HCT116 (cell line): ENCODE measurements around the gene MCAT. TPM values are rescaled to one million over a fixed set of nuclear protein-coding genes. Genes with fewer than 3 reads are reported as not detected.

Experiments used
- ATAC-seq: fragments of 200-7000 bp; cut with Tn5 transposase; 2 replicates; pipeline ENCODE4 v1.9.1; 2020; ENCODE audit warnings: mild to moderate bottlenecking, moderate library complexity
- BruUV-seq: library from RNA; stranded (reverse); fragments of 400-500 nt; replicated peaks from 2 replicates; lab custom pipeline; 2021; lab: Mats Ljungman, UMichigan
- CTCF ChIA-PET: fragments of 300-600 bp; sonication (Branson Sonifier 250); formaldehyde crosslinking; loops from one replicate; lab custom pipeline; 2021; ENCODE audit warnings: antibody characterized with exemption; lab: Charles Lee
- POLR2A ChIA-PET: fragments of 300-600, 350-600 bp; sonication (Branson Sonifier 250); formaldehyde crosslinking; loops from one replicate; lab custom pipeline; 2021; ENCODE audit warnings: antibody characterized with exemption; lab: Charles Lee
- RAD21 ChIA-PET, 2 experiments: fragments of 300-600 bp; sonication (Branson Sonifier 250); formaldehyde crosslinking; loops; one replicate each; lab custom pipeline; 2023; ENCODE audit warnings: low total read pairs in 2 of 2; ENCODE audit not compliant: uncharacterized antibody in 2 of 2, unreplicated experiment in 2 of 2, low non-redundant PET in 1 of 2; lab: Charles Lee
- DNase-seq: peaks from one replicate; pipeline ENCODE4 v3.0.0-alpha.2; 2010; ENCODE audit warnings: low read depth, low spot score
- H2AFZ ChIP-seq: fragments of 200-600 bp; shearing (Covaris generic), sonication (generic); 2 replicates; pipeline ENCODE4 v1.6.1; 2017; ENCODE audit warnings: low read depth, mixed run types, mixed read lengths, antibody characterized with exemption, low read length; ENCODE audit not compliant: poor library complexity, severe bottlenecking
- H3K27ac ChIP-seq: 2 replicates; pipeline ENCODE4 v1.5.1; 2012; ENCODE audit warnings: low read depth, low read length
- H3K27me3 ChIP-seq: fragments of 200-600 bp; sonication (generic); 2 replicates; pipeline ENCODE4 v1.6.1; 2016; ENCODE audit warnings: mixed run types, low read length, mixed read lengths; ENCODE audit not compliant: insufficient read depth
- H3K36me3 ChIP-seq, 2 experiments: fragments of 200-500 bp in 1 of 2; fragments of 200-600 bp in 1 of 2; sonication (Bioruptor generic) in 1 of 2; sonication (generic) in 1 of 2; 2 replicates each; pipeline versions ENCODE4 v1.5.1 to v1.6.1; 2014 to 2016; ENCODE audit warnings: low read length in 2 of 2, inconsistent platforms in 1 of 2, mixed read lengths in 1 of 2, mixed run types in 1 of 2; ENCODE audit not compliant: insufficient read depth in 2 of 2, control insufficient read depth in 1 of 2
- H3K4me1 ChIP-seq, 2 experiments: fragments of 200-600 bp in 1 of 2; sonication (generic) in 1 of 2; 2 replicates each; pipeline versions ENCODE4 v1.5.1 to v1.6.1; 2012 to 2017; ENCODE audit warnings: low read length in 2 of 2, inconsistent platforms in 1 of 2, mild to moderate bottlenecking in 1 of 2, mixed read lengths in 1 of 2, mixed run types in 1 of 2, moderate library complexity in 1 of 2; ENCODE audit not compliant: insufficient read depth in 2 of 2, control insufficient read depth in 1 of 2
- H3K4me2 ChIP-seq: fragments of 200-600 bp; sonication (generic); 2 replicates; pipeline ENCODE4 v1.6.1; 2017; ENCODE audit warnings: mixed run types, low read length, mixed read lengths
- H3K4me3 ChIP-seq, 2 experiments: fragments of 200-600 bp in 1 of 2; sonication (generic) in 1 of 2; replicated peaks in 1 of 2; 2 replicates each; pipeline ENCODE4 v1.5.1; 2011 to 2016; ENCODE audit warnings: low read length in 2 of 2, control low read depth in 1 of 2, low read depth in 1 of 2, mild to moderate bottlenecking in 1 of 2, mixed read lengths in 1 of 2, mixed run types in 1 of 2
- H3K79me2 ChIP-seq: fragments of 200-600 bp; sonication (generic); 2 replicates; pipeline ENCODE4 v1.6.1; 2017; ENCODE audit warnings: mild to moderate bottlenecking, mixed run types, low read length, moderate library complexity, mixed read lengths; ENCODE audit not compliant: insufficient read depth
- H3K9ac ChIP-seq: fragments of 200-600 bp; sonication (generic); 2 replicates; pipeline ENCODE4 v1.6.1; 2016; ENCODE audit warnings: low read length, mixed read lengths
- H3K9me2 ChIP-seq: fragments of 200-600 bp; sonication (generic), shearing (Covaris generic); 2 replicates; pipeline ENCODE4 v1.6.1; 2017; ENCODE audit warnings: mixed run types, mild to moderate bottlenecking, moderate library complexity; ENCODE audit not compliant: insufficient read depth
- H3K9me3 ChIP-seq, 2 experiments: fragments of 200-500 bp in 1 of 2; fragments of 200-600 bp in 1 of 2; sonication (Bioruptor generic) in 1 of 2; sonication (generic) in 1 of 2; 2 replicates each; pipeline ENCODE4 v1.6.1; 2014 to 2017; ENCODE audit warnings: low read length in 2 of 2, mixed read lengths in 2 of 2, inconsistent platforms in 1 of 2, low read depth in 1 of 2, mild to moderate bottlenecking in 1 of 2, mixed run types in 1 of 2, moderate library complexity in 1 of 2; ENCODE audit not compliant: control insufficient read depth in 1 of 2, insufficient read depth in 1 of 2
- H4K20me1 ChIP-seq: fragments of 200-600 bp; sonication (generic), shearing (Covaris generic); 2 replicates; pipeline ENCODE4 v1.6.1; 2017; ENCODE audit warnings: mixed run types, mild to moderate bottlenecking, moderate library complexity; ENCODE audit not compliant: insufficient read depth
- ATF3 ChIP-seq: IDR thresholded peaks from 2 replicates; pipeline ENCODE4 v1.6.1; 2012
- CBX3 ChIP-seq: IDR thresholded peaks from 2 replicates; pipeline ENCODE4 v1.6.1; 2012; ENCODE audit warnings: low read depth
- CEBPB ChIP-seq: IDR thresholded peaks from 2 replicates; pipeline ENCODE4 v1.6.1; 2012; ENCODE audit warnings: low read depth
- CTCF ChIP-seq, 3 experiments: fragments of 200-600 bp in 1 of 3; sonication (generic) in 1 of 3; IDR thresholded peaks in 2 of 3; conservative IDR thresholded peaks in 1 of 3; 2 replicates each; pipeline ENCODE4 v1.5.1; 2012 to 2017; ENCODE audit warnings: low read depth in 2 of 3, low read length in 2 of 3, antibody characterized with exemption in 1 of 3, borderline replicate concordance in 1 of 3, control low read depth in 1 of 3, mild to moderate bottlenecking in 1 of 3, mixed read lengths in 1 of 3, mixed run types in 1 of 3, moderate library complexity in 1 of 3; ENCODE audit not compliant: insufficient read depth in 1 of 3
- EGR1 ChIP-seq: IDR thresholded peaks from 2 replicates; pipeline ENCODE4 v1.6.1; 2012; ENCODE audit warnings: low read depth
- ELF1 ChIP-seq: IDR thresholded peaks from 2 replicates; pipeline ENCODE4 v1.6.1; 2012; ENCODE audit warnings: low read depth, borderline replicate concordance
- JUND ChIP-seq: IDR thresholded peaks from 2 replicates; pipeline ENCODE4 v1.6.1; 2012
- POLR2A ChIP-seq: IDR thresholded peaks from 2 replicates; pipeline ENCODE4 v1.7.0; 2011; ENCODE audit warnings: borderline replicate concordance; ENCODE audit not compliant: insufficient read depth, insufficient read length; ENCODE audit errors: extremely low read depth
- RAD21 ChIP-seq: IDR thresholded peaks from 2 replicates; pipeline ENCODE4 v1.6.1; 2012; ENCODE audit warnings: low read depth, mild to moderate bottlenecking
- REST ChIP-seq: IDR thresholded peaks from 2 replicates; pipeline ENCODE4 v1.6.1; 2012; ENCODE audit warnings: low read depth
- SP1 ChIP-seq: IDR thresholded peaks from 2 replicates; pipeline ENCODE4 v1.6.1; 2012; ENCODE audit warnings: low read depth
- TCF7L2 ChIP-seq: IDR thresholded peaks from 2 replicates; pipeline ENCODE4 v1.7.0; 2011; ENCODE audit warnings: borderline replicate concordance, inconsistent platforms; ENCODE audit not compliant: insufficient read depth, insufficient read length; ENCODE audit errors: extremely low read depth
- ZBTB33 ChIP-seq: IDR thresholded peaks from 2 replicates; pipeline ENCODE4 v1.6.1; 2011; ENCODE audit warnings: mild to moderate bottlenecking, low read length, moderate library complexity; ENCODE audit not compliant: insufficient replicate concordance; ENCODE audit errors: extremely low read depth
- ZFX ChIP-seq: fragments of 450-650 bp; IDR thresholded peaks from 2 replicates; pipeline ENCODE4 v1.6.1; 2017
- ZNF274 ChIP-seq: fragments of 200-500 bp; sonication (Bioruptor generic); IDR thresholded peaks from 2 replicates; pipeline ENCODE4 v1.6.1; 2014; ENCODE audit warnings: mild to moderate bottlenecking, low read depth, low read length, inconsistent platforms
- intact Hi-C: fragments of 100-400 bp; cut with micrococcal nuclease; formaldehyde crosslinking; loops from 2 replicates; pipeline ENCODE4 v1.10.0; 2022
- total RNA-seq: library from RNA; stranded (reverse); gene quantifications from one replicate; pipeline ENCODE4 v1.2.1, GENCODE V29; 2021; ENCODE audit not compliant: unreplicated experiment

MCAT gene
- total RNA-seq, 1 experiment from 2014 or later, result 34.8 TPM

GRCh38 chr22:43118024-43118849, 25.0 kb downstream of the MCAT start (continued):
- TF ChIP-seq ZBTB33 (no peak), ATF3 (no peak), CTCF (IDR thresholded peaks at IDR 0.05 in 2 of 3, conservative IDR thresholded peaks at IDR 0.05 in 1 of 3; ENCODE audit: borderline replicate concordance in 1 of 3, insufficient read depth in 1 of 3, low read depth in 2 of 3, low read length in 2 of 3) (no peak), TCF7L2 (no peak), ZFX (no peak), ZNF274 (no peak), POLR2A (no peak), CEBPB (no peak)

GRCh38 chr22:43116932-43117331, 26.3 kb downstream of the MCAT start:
- intact Hi-C loops, result no loop called here
- TF ChIP-seq JUND (no peak), REST (no peak), CBX3 (no peak), RAD21 (no peak), ELF1 (no peak), EGR1 (no peak), ZFX (no peak), SP1 (no peak)
- TF ChIP-seq, all 23 proteins: peak for 0
- Histone ChIP-seq H3K36me3 (no peaks in the 10 kb centered on the region), H3K4me1 (peaks cover 4 to 21% of the 10 kb centered on the region in 2 experiments), H3K27ac (no peak overlapping the region), H3K9me2 (no peaks in the 10 kb centered on the region), H3K4me3 (no peak overlapping the region), H4K20me1 (no peaks in the 10 kb centered on the region), H3K27me3 (no peaks in the 10 kb centered on the region), H3K4me2 (no peak overlapping the region), H3K9ac (no peak overlapping the region), H3K9me3 (no peaks in the 10 kb centered on the region), H2AFZ (no peak overlapping the region), H3K79me2 (peaks cover 35% of the 10 kb centered on the region)
- BruUV-seq, result no TSS peak
- DNase-seq (no peak), ATAC-seq (no peak)
- ChIA-PET CTCF (no interaction called here), POLR2A (interaction anchor here (0.6 kb wide), 1 partner anchor 12 kb away, joined by 3 read pairs; no protein-coding TSS in a partner anchor), RAD21 (no interaction called here)
